Activated naive CD4-positive, alpha-beta T cell treated with anti-CD3 and anti-CD28 coated beads, Interleukin-2, amount 50 U/mL, for 24 hours (primary cell): ENCODE measurements around the gene MAGIX.
"Not testable (repeated sequence)": the region's sequence is repeated elsewhere in the genome, so short reads cannot be mapped to it uniquely, and the experiment has no call there.

Source experiments
- H3K27ac Mint-ChIP-seq: one replicate; pipeline ENCODE4 v1.8.0; 2021; ENCODE audit warnings: mild to moderate bottlenecking, mixed read lengths
- H3K27me3 Mint-ChIP-seq: one replicate; pipeline ENCODE4 v1.8.0; 2021; ENCODE audit warnings: mixed read lengths
- H3K36me3 Mint-ChIP-seq: one replicate; pipeline ENCODE4 v1.8.0; 2021; ENCODE audit warnings: mixed read lengths
- H3K4me1 Mint-ChIP-seq: one replicate; pipeline ENCODE4 v1.8.0; 2021; ENCODE audit warnings: mixed read lengths
- H3K4me3 Mint-ChIP-seq: one replicate; pipeline ENCODE4 v1.8.0; 2021; ENCODE audit warnings: mild to moderate bottlenecking, mixed read lengths
- H3K9me3 Mint-ChIP-seq: one replicate; pipeline ENCODE4 v1.8.0; 2021; ENCODE audit warnings: mixed read lengths

MAGIX gene

DNA sequence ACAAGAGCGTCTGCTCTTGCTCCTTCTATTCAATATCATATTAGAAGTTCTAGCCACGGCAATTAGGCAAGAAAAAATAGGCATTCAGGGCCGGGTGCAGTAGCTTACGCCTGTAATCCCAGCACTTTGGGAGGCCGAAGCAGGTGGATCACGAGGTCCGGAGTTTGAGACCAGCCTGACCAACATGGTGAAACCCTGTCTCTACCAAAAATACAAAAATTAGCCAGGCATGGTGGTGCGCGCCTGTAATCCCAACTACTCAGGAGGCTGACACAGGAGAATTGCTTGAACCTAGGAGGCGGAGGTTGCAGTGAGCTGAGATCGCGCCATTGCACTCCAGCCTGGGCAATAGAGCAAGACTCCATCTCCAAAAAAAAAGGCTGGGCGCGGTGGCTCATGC is 13.3 kb upstream of the MAGIX start:
- H3K4me1 Mint-ChIP-seq, result not testable (repeated sequence)

DNA sequence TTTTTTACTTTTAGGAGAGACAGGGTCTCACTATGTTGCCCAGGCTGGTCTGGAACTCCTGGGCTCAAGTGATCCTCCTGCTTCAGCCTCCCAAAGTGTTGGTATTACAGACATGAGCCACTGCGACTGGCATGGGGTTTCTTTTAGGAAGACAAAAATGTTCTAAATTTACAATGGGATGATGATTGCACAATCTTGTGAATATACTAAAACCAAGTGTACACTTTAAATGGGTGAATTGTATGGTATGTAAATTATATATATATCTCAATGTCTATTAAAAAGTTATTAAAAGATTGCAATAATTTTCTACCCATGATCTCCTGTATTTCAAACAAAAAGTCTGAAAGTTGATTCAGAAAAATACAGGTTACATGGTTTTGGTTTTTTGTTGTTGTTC is 9.1 kb upstream of the MAGIX start:
- Mint-ChIP-seq H3K4me1 (peaks cover 21% of the 10 kb centered on the region), H3K4me3 (no peak overlapping the region), H3K36me3 (no peaks in the 10 kb centered on the region), H3K9me3 (no peaks in the 10 kb centered on the region), H3K27me3 (no peaks in the 10 kb centered on the region), H3K27ac (no peak overlapping the region)

More for the DNA sequence above, 13.3 kb upstream of the MAGIX start:
- not testable (repeated sequence) for H3K27ac Mint-ChIP-seq, H3K4me3 Mint-ChIP-seq, H3K27me3 Mint-ChIP-seq, H3K36me3 Mint-ChIP-seq, H3K9me3 Mint-ChIP-seq

- H3K27me3 Mint-ChIP-seq, result no peaks in the 10 kb centered on the region
- peak overlapping the region; percentile 94 for H3K27ac Mint-ChIP-seq
- no peaks in the 10 kb centered on the region for H3K9me3 Mint-ChIP-seq
- H3K4me3 Mint-ChIP-seq, result peak overlapping the region; percentile 94
- no peaks in the 10 kb centered on the region for H3K36me3 Mint-ChIP-seq
- H3K4me1 Mint-ChIP-seq, result peaks cover 21% of the 10 kb centered on the region
These were observed 7.2 kb upstream of the MAGIX start for GRCh38 chrX:49155243-49155899.

DNA sequence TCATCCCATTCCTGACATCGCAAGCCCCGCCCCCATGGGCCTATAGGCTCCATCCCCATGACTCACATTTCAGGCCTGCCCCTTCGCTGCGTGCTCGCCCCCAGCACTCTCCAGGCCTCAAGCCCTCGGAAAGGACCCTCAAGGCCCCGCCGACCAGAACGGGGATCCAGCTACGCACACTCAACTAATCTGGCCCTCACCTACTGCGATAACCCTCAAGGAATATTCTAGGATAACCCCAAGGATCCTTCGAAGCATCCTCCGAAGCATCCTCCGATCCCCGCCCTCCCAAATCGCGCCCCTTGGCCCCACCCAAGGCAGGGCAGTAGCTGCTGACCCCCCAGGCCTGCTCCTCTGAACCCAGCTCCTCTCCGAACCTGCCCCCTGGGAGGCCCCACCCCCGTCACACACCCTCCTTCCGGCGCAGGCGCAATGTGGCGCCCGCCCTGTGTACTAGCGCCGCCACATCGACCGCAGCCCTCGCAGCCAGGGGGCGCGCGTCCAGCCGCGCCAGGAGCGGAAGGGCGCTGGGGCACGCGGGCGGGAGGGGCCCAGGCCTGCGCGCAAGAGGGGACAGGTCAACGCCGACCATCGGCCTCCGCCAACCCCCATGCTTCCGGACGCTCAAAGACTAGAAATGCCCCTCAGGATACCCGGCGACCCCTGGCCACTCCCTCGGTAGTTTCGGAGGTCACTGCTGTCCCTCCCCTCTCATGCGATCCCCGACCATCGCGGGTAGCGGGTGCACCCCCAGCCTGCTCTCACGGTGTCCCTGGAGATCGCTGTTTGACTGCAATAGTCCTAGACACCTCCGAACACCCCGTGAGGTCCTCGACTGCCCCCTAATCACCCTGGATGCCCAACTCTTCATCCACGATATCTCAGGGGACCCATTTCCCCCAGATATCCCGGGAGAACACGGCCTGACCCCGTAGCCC is 6.4 kb upstream of the MAGIX start:
- H3K4me3 Mint-ChIP-seq, result peak overlapping the region; percentile 94
- H3K27ac Mint-ChIP-seq, result peak overlapping the region; percentile 94
- H3K9me3 Mint-ChIP-seq, result no peaks in the 10 kb centered on the region
- no peaks in the 10 kb centered on the region for H3K27me3 Mint-ChIP-seq
- H3K4me1 Mint-ChIP-seq, result peaks cover 18% of the 10 kb centered on the region
- H3K36me3 Mint-ChIP-seq, result no peaks in the 10 kb centered on the region

- H3K4me1 Mint-ChIP-seq, result peaks cover 18% of the 10 kb centered on the region
- peak overlapping the region; percentile 47 for H3K4me3 Mint-ChIP-seq
- H3K27ac Mint-ChIP-seq, result no peak overlapping the region
- no peaks in the 10 kb centered on the region for H3K36me3 Mint-ChIP-seq
- H3K27me3 Mint-ChIP-seq, result no peaks in the 10 kb centered on the region
- no peaks in the 10 kb centered on the region for H3K9me3 Mint-ChIP-seq
These were observed 5.4 kb upstream of the MAGIX start for GRCh38 chrX:49157194-49157593.

GRCh38 chrX:49160908-49161307 is 1.6 kb upstream of the MAGIX start:
- H3K27ac Mint-ChIP-seq, result no peak overlapping the region
- peaks cover 18% of the 10 kb centered on the region for H3K4me1 Mint-ChIP-seq
- no peaks in the 10 kb centered on the region for H3K27me3 Mint-ChIP-seq
- no peaks in the 10 kb centered on the region for H3K36me3 Mint-ChIP-seq
- no peak overlapping the region for H3K4me3 Mint-ChIP-seq
- no peaks in the 10 kb centered on the region for H3K9me3 Mint-ChIP-seq

GRCh38 chrX:49161632-49162031 is 926 bp upstream of the MAGIX start:
- Mint-ChIP-seq H3K9me3 (no peaks in the 10 kb centered on the region), H3K4me3 (no peak overlapping the region), H3K4me1 (peaks cover 19% of the 10 kb centered on the region), H3K27ac (no peak overlapping the region), H3K36me3 (no peaks in the 10 kb centered on the region), H3K27me3 (no peaks in the 10 kb centered on the region)

GRCh38 chrX:49163555-49164419 is 1.2 kb downstream of the MAGIX start:
- Mint-ChIP-seq H3K4me1 (peaks cover 29% of the 10 kb centered on the region), H3K36me3 (no peaks in the 10 kb centered on the region), H3K27me3 (no peaks in the 10 kb centered on the region), H3K9me3 (no peaks in the 10 kb centered on the region), H3K27ac (peak overlapping the region; percentile 95), H3K4me3 (peak overlapping the region; percentile 86)

- Mint-ChIP-seq H3K4me3 (peak overlapping the region; percentile 86), H3K9me3 (no peaks in the 10 kb centered on the region), H3K27me3 (no peaks in the 10 kb centered on the region), H3K27ac (no peak overlapping the region), H3K36me3 (no peaks in the 10 kb centered on the region), H3K4me1 (peaks cover 29% of the 10 kb centered on the region)
These were observed 2.2 kb downstream of the MAGIX start for GRCh38 chrX:49164589-49165360.

DNA sequence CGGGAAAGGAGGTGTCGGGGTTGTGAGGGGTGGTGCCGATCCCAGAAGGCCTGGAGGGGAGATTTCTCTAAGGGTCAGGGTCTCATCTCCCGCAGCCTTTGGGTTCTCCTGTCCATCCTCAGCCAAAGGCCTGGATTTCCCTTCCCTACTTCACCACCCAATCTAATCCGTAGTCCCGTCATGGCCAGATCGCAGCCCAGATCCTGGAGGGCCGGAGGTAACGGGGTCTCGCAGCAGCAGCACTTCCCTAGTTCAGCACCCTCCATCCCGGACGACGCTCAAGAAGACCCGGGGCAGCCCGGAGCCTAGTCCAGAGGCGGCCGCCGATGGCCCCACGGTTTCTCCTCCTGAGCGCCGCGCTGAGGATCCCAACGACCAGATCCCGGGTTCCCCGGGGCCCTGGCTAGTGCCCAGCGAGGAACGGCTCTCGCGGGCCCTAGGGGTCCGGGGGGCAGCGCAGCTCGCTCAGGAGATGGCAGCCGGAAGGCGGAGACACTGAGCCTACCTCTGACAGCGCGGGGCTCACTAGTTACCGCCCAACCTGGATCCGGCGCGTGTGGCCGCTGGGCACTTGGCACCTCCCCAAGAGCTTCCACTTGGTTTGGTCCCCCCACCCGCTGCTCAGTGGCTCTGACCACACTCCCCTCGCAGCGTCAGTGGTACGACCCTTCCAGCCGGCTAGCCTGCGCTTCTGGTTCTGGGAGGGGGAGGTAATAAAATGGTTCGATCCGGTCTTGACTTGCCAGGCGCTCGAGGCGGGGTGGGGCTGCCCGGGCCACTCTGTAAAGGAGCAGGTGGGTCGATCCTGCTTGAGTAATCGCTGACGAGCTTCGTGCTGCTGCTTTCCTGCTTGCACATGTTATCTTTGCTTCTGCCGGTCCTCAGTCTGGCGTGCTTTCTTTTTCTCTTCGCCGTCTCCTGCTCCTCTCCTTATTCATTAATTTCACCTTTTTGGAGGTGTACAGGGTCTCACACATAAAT is 3.6 kb downstream of the MAGIX start:
- Mint-ChIP-seq H3K4me3 (peak overlapping the region; percentile 85), H3K4me1 (peaks cover 29% of the 10 kb centered on the region), H3K36me3 (no peaks in the 10 kb centered on the region), H3K27ac (peak overlapping the region; percentile 89), H3K27me3 (no peaks in the 10 kb centered on the region), H3K9me3 (no peaks in the 10 kb centered on the region)

DNA sequence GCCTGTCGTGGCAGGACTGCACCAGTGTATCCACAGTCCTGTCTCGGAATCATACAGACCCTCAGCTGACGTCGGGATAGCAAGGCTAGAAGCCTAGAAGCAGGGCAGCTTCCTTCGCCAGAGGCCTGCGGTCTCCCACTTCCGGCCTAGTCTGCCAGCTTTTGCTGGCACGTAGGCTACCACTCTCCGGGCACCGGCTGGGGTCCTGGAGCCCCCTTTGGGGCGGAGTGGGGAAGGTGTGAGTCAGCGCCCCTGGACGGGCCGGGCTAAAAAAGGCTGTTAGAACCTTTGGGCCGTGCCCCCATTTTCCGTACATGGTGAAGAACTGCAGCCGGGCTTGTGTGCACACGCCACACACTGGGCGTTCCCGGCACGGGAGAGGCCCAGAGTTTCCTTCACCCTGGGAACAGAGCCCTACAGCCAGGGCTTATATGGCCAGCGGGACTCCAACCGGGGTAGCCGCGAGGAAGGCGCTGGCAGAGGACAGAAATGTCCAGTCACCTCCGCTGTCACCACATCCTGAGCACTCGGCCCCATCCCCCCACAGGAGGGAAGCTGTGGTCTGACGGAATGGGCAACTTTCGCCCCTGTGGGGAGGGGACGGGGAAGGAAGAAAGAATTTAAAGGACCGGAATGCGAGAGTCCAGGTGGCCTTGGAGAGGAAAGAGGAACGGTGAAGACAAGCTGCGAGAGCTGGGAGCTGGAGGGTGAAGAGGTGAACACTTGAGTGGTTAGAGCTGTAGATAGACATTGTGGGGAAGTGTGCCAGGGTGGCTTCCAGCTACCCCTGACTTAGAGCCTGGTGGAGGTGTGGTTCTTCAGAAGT is 4.6 kb downstream of the MAGIX start:
- Mint-ChIP-seq H3K27ac (peak overlapping the region; percentile 89), H3K4me3 (peak overlapping the region; percentile 85), H3K4me1 (peaks cover 29% of the 10 kb centered on the region), H3K36me3 (no peaks in the 10 kb centered on the region), H3K9me3 (no peaks in the 10 kb centered on the region), H3K27me3 (no peaks in the 10 kb centered on the region)

GRCh38 chrX:49167740-49168108 is 5.2 kb downstream of the MAGIX start:
- peak overlapping the region; percentile 41 for H3K27ac Mint-ChIP-seq
- peak overlapping the region; percentile 85 for H3K4me3 Mint-ChIP-seq
- peaks cover 32% of the 10 kb centered on the region for H3K4me1 Mint-ChIP-seq
- H3K27me3 Mint-ChIP-seq, result no peaks in the 10 kb centered on the region
- no peaks in the 10 kb centered on the region for H3K9me3 Mint-ChIP-seq
- no peaks in the 10 kb centered on the region for H3K36me3 Mint-ChIP-seq

DNA sequence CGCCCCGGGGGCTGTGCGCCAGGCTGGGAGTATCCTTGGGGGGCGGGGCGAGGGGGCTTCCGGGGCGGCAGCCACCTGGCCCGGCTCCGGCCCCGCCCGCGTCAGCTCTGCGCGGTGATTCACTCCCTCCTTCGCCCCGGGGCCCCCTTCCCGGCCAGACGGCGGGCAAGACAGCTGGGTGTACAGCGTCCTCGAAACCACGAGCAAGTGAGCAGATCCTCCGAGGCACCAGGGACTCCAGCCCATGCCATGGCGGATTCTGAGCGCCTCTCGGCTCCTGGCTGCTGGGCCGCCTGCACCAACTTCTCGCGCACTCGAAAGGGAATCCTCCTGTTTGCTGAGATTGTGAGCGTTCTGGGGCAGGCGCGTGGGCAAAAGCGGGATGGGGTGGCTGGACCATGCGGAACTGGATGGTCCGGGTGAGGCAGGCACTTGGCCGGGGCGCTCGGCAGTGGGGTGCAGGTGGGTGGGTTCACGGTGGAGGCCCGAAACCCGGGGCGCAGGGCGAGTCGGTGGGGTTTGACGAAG is 9.3 kb downstream of the MAGIX start, which contains the start of gene PLP2:
Gene PLP2, plus strand, starts transcription at position 147 of the 528 bp plus-strand sequence. Its CDS starts 103 bp downstream, at position 250.
- H3K4me3 Mint-ChIP-seq, result peak within 1 kb of the TSS; percentile 87
- H3K9me3 Mint-ChIP-seq, result no peaks in the 10 kb centered on the region
- no peaks in the 10 kb centered on the region for H3K36me3 Mint-ChIP-seq
- H3K4me1 Mint-ChIP-seq, result peaks cover 19% of the 10 kb centered on the region
- H3K27me3 Mint-ChIP-seq, result no peaks in the 10 kb centered on the region
- H3K27ac Mint-ChIP-seq, result peak within 1 kb of the TSS; percentile 76
